ENCODE data around the gene LGALS4. TPM values are rescaled to one million over a fixed set of nuclear protein-coding genes. Genes with fewer than 3 reads are reported as not detected.
"Not testable (repeated sequence)": the region's sequence is repeated elsewhere in the genome, so short reads cannot be mapped to it uniquely, and the experiment has no call there.

LGALS4 gene
- total and polyA plus RNA-seq, 2 experiments from 2014 or later, result 0.19 TPM; not detected in 1

DNA sequence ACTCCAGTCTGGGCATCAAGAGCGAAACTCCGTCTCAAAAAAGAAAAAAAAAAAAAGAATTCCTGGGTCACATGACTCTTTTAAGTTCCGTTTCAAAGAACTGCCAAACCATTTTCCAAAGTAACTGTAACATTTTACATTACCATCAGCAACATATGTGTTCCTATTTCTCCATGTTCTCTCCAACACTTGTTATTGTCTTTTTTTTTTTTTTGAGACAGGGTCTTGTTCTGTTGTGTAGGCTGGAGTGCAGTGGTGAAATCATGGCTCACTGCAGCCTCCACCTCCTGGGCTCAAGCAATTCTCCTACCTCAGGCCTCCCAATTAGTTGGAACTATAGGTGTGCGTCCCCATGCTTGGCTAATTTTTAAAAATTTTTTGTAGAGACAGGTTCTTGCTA lies 17.2 kb downstream of the LGALS4 start:
- Histone ChIP-seq H3K9me3 (ENCODE audit: low read depth) (no peaks in the 10 kb centered on the region), H3K27me3 (replicated peaks; ENCODE audit: insufficient read depth) (no peaks in the 10 kb centered on the region)
- in situ Hi-C loops (cut with MboI), result no loop called here

DNA sequence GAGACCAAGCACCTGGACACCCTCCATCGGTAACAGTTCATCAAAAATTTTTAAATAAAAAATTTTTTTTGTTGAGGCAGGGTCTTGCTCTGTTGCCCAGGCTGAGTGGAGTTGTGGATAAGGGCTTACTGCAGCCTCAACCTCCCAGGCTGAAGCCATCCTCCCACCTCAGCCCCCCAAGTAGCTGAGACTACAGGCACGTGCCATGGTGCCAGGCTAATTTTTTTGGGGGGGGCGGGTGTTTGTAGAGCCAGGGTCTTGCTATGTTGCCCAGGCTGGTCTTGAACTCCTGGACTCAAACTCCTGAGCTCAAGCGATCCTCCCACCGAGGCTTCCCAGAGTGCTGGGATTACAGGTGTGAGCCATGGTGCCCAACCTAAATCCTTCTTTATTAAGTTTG lies 19.1 kb downstream of the LGALS4 start:
- Histone ChIP-seq H3F3A (ENCODE audit: insufficient read depth) (no peaks in the 10 kb centered on the region), H3K4me2 (ENCODE audit: unreplicated experiment) (no peak overlapping the region), H3K27ac (no peak overlapping the region), H3K9me2 (ENCODE audit: insufficient read depth) (no peaks in the 10 kb centered on the region), H3K9me3 (ENCODE audit: low read depth) (no peaks in the 10 kb centered on the region), H3K79me2 (ENCODE audit: insufficient read depth) (no peaks in the 10 kb centered on the region), H3K27me3 (replicated peaks; ENCODE audit: insufficient read depth) (no peaks in the 10 kb centered on the region), H3K4me3 (no peak overlapping the region), H3K9ac (no peak overlapping the region), H3K4me1 (ENCODE audit: insufficient read depth) (peaks cover 7% of the 10 kb centered on the region), H2AFZ (no peak overlapping the region), H4K20me1 (ENCODE audit: insufficient read depth) (no peaks in the 10 kb centered on the region), H3K36me3 (ENCODE audit: low read depth) (no peaks in the 10 kb centered on the region)
- in situ Hi-C loops (cut with MboI), result no loop called here
- no peak for DNase-seq
- 96 to 99% methylated on average over 5 of the region's 5 CpGs for WGBS, 2 experiments (ENCODE audit: low coverage in 1 of 2, low lambda C conversion rate in 2 of 2, missing lambda C conversion rate in 2 of 2)
- TF ChIP-seq EZH2 (IDR thresholded peaks at IDR 0.05; ENCODE audit: insufficient read depth, poor library complexity, severe bottlenecking) (no peak), EZH2phosphoT487 (IDR thresholded peaks at IDR 0.05; ENCODE audit: insufficient read depth, low read depth) (no peak)

More for the DNA sequence above, 17.2 kb downstream of the LGALS4 start:
- Histone ChIP-seq H3K36me3 (ENCODE audit: low read depth) (no peaks in the 10 kb centered on the region), H3F3A (ENCODE audit: insufficient read depth) (no peaks in the 10 kb centered on the region), H3K27ac (no peak overlapping the region), H3K4me2 (ENCODE audit: unreplicated experiment) (no peak overlapping the region), H3K9me2 (ENCODE audit: insufficient read depth) (peaks cover under 1% of the 10 kb centered on the region; the same call in 1 of the 2 replicates), H4K20me1 (ENCODE audit: insufficient read depth) (no peaks in the 10 kb centered on the region), H3K79me2 (ENCODE audit: insufficient read depth) (no peaks in the 10 kb centered on the region), H2AFZ (no peak overlapping the region), H3K4me1 (ENCODE audit: insufficient read depth) (peaks cover 16% of the 10 kb centered on the region), H3K4me3 (no peak overlapping the region), H3K9ac (no peak overlapping the region)
- no peak for TF ChIP-seq EZH2phosphoT487 (IDR thresholded peaks at IDR 0.05; ENCODE audit: insufficient read depth, low read depth)
- no peak for TF ChIP-seq EZH2 (IDR thresholded peaks at IDR 0.05; ENCODE audit: insufficient read depth, poor library complexity, severe bottlenecking)
- 77 to 84% methylated on average over 4 of the region's 4 CpGs for WGBS, 2 experiments (ENCODE audit: low coverage in 1 of 2, low lambda C conversion rate in 2 of 2, missing lambda C conversion rate in 2 of 2)
- DNase-seq, result no peak

DNA sequence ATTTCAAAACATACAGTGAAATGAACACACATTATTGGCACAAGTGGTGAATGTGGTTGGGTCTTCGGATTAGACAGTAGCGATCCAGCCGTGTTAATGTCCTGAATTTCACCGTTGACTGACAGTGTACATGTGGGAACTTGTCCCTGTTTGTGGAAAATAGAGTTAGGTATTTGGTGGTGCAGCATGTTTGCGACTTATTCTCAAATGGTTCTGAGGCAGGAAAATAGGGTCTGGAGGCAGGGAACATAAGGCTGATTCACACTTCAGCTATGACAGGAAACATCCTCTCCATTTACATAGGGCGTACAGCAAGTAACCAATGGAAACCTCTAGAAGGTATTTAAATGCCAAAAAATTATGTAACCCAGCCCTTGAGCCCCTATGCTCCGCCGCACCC lies 19.6 kb downstream of the LGALS4 start:
- Histone ChIP-seq H3K27ac (no peak overlapping the region), H3K4me1 (ENCODE audit: insufficient read depth) (peaks cover 7% of the 10 kb centered on the region), H4K20me1 (ENCODE audit: insufficient read depth) (no peaks in the 10 kb centered on the region), H3K9me3 (ENCODE audit: low read depth) (no peaks in the 10 kb centered on the region), H3K27me3 (replicated peaks; ENCODE audit: insufficient read depth) (no peaks in the 10 kb centered on the region), H3K9ac (no peak overlapping the region), H3K9me2 (ENCODE audit: insufficient read depth) (no peaks in the 10 kb centered on the region), H3F3A (ENCODE audit: insufficient read depth) (no peaks in the 10 kb centered on the region), H3K36me3 (ENCODE audit: low read depth) (no peaks in the 10 kb centered on the region), H3K79me2 (ENCODE audit: insufficient read depth) (no peaks in the 10 kb centered on the region), H3K4me3 (no peak overlapping the region), H3K4me2 (ENCODE audit: unreplicated experiment) (no peak overlapping the region), H2AFZ (peak overlapping the region; percentile 53)
- WGBS, 2 experiments (ENCODE audit: low coverage in 1 of 2, low lambda C conversion rate in 2 of 2, missing lambda C conversion rate in 2 of 2), result 58 to 61% methylated on average over 8 of the region's 8 CpGs
- DNase-seq, result peak; percentile 16
- in situ Hi-C loops (cut with MboI), result no loop called here
- no peak for TF ChIP-seq EZH2phosphoT487 (IDR thresholded peaks at IDR 0.05; ENCODE audit: insufficient read depth, low read depth)
- no peak for TF ChIP-seq EZH2 (IDR thresholded peaks at IDR 0.05; ENCODE audit: insufficient read depth, poor library complexity, severe bottlenecking)

DNA sequence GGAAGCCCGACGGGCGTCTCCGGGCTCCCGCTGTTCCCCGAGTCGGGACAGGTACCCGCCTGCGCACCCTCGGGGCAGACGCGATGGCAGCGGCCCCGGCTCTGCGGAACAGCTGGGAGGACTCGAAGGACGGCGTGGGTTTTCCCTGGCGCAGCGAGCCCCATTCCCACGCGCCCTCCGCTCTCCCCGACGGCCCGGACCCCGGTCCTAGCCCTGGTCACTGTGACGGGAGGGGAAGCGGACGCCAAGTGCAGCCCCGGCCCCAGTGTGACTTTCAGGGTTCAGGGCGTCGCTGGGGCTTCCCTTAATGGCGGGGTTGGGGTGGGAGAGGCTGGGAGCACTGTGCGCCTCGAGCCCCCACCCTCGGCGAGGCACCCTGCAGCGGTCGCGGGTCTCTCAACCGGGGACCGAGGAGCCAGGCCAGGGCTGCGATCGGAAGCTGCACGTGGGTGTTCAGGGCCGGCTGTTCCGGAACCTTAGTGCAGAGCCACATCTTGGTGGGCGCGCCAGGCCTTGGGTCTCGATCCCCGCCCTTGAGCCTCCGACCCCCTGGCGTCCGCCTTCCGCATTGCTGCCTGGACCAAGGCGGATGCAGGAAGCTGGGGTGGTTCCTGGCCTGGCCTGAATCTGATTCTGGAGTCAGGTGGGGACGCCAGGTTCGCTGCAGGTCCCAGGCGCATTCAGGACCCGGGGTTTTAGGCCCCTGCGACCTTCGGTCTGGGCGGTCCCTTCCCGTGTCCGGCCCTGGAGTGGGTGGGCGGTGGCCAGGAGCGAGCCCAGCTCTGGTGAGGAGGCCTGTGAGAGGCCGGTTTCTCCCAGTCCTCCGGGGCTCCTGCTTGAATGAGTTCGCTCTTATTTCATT lies 20.3 kb downstream of the LGALS4 start:
- Histone ChIP-seq H3K27me3 (replicated peaks; ENCODE audit: insufficient read depth) (no peaks in the 10 kb centered on the region), H3F3A (ENCODE audit: insufficient read depth) (no peaks in the 10 kb centered on the region), H3K9me2 (ENCODE audit: insufficient read depth) (no peaks in the 10 kb centered on the region), H3K4me2 (ENCODE audit: unreplicated experiment) (no peak overlapping the region), H4K20me1 (ENCODE audit: insufficient read depth) (no peaks in the 10 kb centered on the region), H3K4me3 (no peak overlapping the region), H2AFZ (peak overlapping the region; percentile 53), H3K9me3 (ENCODE audit: low read depth) (no peaks in the 10 kb centered on the region), H3K27ac (no peak overlapping the region), H3K36me3 (ENCODE audit: low read depth) (no peaks in the 10 kb centered on the region), H3K9ac (no peak overlapping the region), H3K79me2 (ENCODE audit: insufficient read depth) (no peaks in the 10 kb centered on the region), H3K4me1 (ENCODE audit: insufficient read depth) (peaks cover 7% of the 10 kb centered on the region)
- WGBS, 2 experiments (ENCODE audit: low coverage in 1 of 2, low lambda C conversion rate in 2 of 2, missing lambda C conversion rate in 2 of 2), result 28 to 31% methylated on average over 33 to 37 of the region's 71 CpGs
- DNase-seq, result peak; percentile 44
- in situ Hi-C loops (cut with MboI), result no loop called here
- TF ChIP-seq EZH2phosphoT487 (IDR thresholded peaks at IDR 0.05; ENCODE audit: insufficient read depth, low read depth), result no peak
- TF ChIP-seq EZH2 (IDR thresholded peaks at IDR 0.05; ENCODE audit: insufficient read depth, poor library complexity, severe bottlenecking), result no peak

DNA sequence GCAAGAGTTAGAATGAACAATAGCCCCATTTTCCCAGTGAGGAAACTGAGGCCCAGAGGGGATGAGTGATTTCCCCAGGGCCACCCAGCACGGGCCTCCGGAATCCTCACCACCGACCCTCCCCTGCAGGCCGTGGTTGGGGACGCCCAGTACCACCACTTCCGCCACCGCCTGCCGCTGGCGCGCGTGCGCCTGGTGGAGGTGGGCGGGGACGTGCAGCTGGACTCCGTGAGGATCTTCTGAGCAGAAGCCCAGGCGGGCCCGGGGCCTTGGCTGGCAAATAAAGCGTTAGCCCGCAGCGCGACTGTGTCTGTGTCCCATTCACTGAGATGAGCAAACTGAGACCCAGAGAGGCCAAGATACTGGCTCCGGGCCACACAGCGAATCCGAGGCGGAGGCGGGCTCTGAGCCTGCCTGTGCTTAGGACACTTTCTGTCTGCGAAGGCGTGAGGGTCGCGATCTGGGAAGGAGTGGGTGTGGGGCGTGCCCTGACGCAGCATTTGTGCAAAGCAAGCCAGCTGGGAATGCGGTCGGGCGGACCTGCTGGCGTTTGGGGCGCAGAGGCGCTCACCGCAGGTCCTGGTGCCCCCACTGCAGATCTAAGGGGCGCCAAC lies 21.2 kb downstream of the LGALS4 start:
- H3K4me1 ChIP-seq (ENCODE audit: insufficient read depth); H3F3A ChIP-seq (ENCODE audit: insufficient read depth); DNase-seq; H4K20me1 ChIP-seq (ENCODE audit: insufficient read depth); H3K9me2 ChIP-seq (ENCODE audit: insufficient read depth); H3K27ac ChIP-seq; H3K79me2 ChIP-seq (ENCODE audit: insufficient read depth); H3K9me3 ChIP-seq (ENCODE audit: low read depth); H3K27me3 ChIP-seq (replicated peaks; ENCODE audit: insufficient read depth); H3K36me3 ChIP-seq (ENCODE audit: low read depth); in situ Hi-C loops (cut with MboI): not testable (repeated sequence)
- peak overlapping the region; percentile 42 for H3K4me2 ChIP-seq (ENCODE audit: unreplicated experiment)
- H3K4me3 ChIP-seq, result peak overlapping the region; percentile 53; the same call in 1 of the 2 replicates
- peak overlapping the region; percentile 71; the same call in 1 of the 2 replicates for H2AFZ ChIP-seq
- 0 out of 2 replicates have a peak overlapping the region, but pooled peaks have one; percentile 40 for H3K9ac ChIP-seq
- WGBS, 2 experiments (ENCODE audit: low coverage in 1 of 2, low lambda C conversion rate in 2 of 2, missing lambda C conversion rate in 2 of 2), result 0% methylated on average over 1 of the region's 40 CpGs; no CpG with 5 or more reads in 1 of the 2 experiments

DNA sequence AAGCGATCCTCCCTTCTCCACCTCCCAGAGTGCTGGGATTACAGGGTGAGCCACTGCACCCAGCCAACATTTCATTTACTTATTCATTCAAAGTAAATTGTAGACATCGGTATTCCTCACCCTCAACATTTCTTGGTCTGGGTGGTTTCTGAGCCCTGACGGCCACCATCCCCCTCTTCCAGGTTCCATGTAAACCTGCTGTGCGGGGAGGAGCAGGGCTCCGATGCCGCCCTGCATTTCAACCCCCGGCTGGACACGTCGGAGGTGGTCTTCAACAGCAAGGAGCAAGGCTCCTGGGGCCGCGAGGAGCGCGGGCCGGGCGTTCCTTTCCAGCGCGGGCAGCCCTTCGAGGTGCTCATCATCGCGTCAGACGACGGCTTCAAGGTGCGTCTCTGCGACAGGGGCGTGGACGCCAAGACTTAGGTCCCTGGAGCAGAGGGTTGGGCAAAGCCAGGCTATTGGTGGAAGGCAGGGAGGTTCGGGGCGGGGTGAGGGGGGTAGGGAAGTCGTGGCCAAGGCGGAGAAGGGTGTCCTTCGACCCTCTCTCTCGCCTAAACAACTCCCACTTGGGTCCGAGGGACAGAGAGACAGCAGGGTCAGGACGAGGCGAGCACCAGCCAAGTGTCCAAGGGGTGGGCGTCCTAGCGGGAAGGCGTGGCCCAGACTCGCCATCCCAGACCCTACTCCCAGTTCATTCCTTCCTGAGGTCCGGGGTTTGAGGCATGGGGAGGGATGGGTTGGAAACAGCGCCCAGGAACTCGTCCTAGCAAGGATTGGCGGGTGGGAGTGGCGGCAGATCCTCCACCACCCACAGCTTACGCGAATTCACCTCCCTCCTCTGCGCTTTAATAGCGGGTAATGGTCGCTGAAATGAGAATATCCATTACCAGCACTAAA lies 22.0 kb downstream of the LGALS4 start:
- in situ Hi-C loops (cut with MboI); H3K27ac ChIP-seq; H3K9me3 ChIP-seq (ENCODE audit: low read depth); H3K4me1 ChIP-seq (ENCODE audit: insufficient read depth); H3K9me2 ChIP-seq (ENCODE audit: insufficient read depth); H4K20me1 ChIP-seq (ENCODE audit: insufficient read depth); H3K36me3 ChIP-seq (ENCODE audit: low read depth); H3F3A ChIP-seq (ENCODE audit: insufficient read depth); DNase-seq; H3K79me2 ChIP-seq (ENCODE audit: insufficient read depth); H3K27me3 ChIP-seq (replicated peaks; ENCODE audit: insufficient read depth): not testable (repeated sequence)
- peak overlapping the region; percentile 53; the same call in 1 of the 2 replicates for H3K4me3 ChIP-seq
- 58 to 67% methylated on average over 18 to 21 of the region's 49 CpGs for WGBS, 2 experiments (ENCODE audit: low coverage in 1 of 2, low lambda C conversion rate in 2 of 2, missing lambda C conversion rate in 2 of 2)
- peak overlapping the region; percentile 71; the same call in 1 of the 2 replicates for H2AFZ ChIP-seq
- H3K9ac ChIP-seq, result 0 out of 2 replicates have a peak overlapping the region, but pooled peaks have one; percentile 40
- H3K4me2 ChIP-seq (ENCODE audit: unreplicated experiment), result peak overlapping the region; percentile 42
